ENCODE data around the gene DPM2. TPM values are rescaled to one million over a fixed set of nuclear protein-coding genes. Genes with fewer than 3 reads are reported as not detected.

DPM2 gene
- total RNA-seq, 4 donors from 2014 or later, result 8.8 to 18.0 (median 13.5) TPM

DNA sequence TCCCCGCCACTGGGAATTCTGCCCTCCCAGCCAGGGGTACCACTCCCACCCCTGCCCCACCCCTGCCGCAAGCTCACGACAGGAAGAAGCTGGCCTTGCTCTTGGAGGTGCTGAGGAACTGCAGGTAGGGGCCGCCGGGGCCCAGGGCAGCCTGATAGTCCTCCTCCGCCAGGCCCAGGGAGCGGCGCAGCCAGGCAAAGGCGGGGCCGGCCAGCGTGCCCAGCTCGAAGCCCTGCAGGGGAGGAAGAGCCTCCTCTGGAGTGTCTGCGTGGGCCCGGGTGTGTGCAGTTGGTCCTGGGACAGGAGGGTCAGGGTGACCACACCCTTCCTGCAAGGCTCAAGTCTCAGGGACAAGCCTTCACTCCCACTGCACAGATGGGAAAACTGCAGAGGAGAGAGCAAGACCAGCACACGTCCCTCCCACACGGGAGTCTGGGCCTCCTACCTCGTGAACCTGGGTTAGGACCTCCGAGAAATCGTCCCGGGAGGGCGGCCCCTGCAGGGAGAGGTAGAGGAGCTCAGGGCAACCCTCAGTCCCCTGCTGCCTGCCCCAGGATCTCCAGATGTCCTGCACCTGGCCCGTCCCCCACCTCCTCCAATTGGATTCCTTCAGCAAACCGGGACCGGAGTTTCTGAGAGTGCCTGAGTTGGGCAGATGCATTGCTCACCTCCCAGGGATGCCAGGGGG, 9.5 kb downstream of the DPM2 start:
- TF ChIP-seq, protein P1, sequence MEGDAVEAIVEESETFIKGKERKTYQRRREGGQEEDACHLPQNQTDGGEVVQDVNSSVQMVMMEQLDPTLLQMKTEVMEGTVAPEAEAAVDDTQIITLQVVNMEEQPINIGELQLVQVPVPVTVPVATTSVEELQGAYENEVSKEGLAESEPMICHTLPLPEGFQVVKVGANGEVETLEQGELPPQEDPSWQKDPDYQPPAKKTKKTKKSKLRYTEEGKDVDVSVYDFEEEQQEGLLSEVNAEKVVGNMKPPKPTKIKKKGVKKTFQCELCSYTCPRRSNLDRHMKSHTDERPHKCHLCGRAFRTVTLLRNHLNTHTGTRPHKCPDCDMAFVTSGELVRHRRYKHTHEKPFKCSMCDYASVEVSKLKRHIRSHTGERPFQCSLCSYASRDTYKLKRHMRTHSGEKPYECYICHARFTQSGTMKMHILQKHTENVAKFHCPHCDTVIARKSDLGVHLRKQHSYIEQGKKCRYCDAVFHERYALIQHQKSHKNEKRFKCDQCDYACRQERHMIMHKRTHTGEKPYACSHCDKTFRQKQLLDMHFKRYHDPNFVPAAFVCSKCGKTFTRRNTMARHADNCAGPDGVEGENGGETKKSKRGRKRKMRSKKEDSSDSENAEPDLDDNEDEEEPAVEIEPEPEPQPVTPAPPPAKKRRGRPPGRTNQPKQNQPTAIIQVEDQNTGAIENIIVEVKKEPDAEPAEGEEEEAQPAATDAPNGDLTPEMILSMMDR (IDR thresholded peaks at IDR 0.05), result no peak
- DNase-seq (ENCODE audit: low spot score) (no peak), ATAC-seq (ENCODE audit: low FRiP score) (no peak)

DNA sequence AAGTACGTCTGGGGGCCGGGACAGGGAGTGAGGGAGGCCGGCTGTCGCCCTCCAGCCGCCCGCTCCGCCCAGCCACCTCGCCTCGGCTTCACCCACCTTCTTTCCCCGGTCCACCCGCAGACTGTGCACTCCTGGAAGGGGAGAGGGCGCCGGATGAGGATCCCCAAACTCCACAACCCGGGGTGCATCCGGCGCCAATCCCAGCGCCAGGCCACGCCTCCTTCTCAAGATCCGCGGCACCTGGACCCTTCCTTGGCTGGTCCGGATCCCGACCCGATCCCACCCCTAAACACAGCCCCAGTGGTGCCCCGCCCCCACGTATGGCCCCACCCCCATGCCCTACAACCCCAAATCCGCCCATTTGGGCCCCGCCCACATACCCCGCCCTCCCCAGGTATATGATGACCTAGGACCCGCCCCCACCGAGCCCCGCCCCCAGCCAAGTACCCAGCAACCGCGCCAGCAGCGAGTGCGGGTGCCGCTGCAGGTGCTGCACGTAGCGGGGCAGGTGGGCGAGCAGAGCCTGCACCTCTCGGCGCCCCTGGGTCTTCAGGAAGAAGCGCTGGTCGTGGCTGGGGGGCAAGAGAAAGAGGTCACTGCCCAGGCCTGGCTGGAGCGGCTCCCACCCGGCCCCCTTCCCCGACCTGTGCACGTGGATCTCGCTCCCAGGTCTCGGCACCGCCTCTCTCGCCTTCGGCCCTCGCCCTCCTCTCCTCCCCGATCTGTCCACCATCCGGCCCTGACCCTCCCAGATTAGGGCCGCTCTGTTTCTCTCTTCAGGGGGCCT, 10.3 kb downstream of the DPM2 start:
- DNase-seq (ENCODE audit: low spot score), result no peak
- TF ChIP-seq, protein P1 (IDR thresholded peaks at IDR 0.05), result no peak
- no peak for ATAC-seq (ENCODE audit: low FRiP score)

DNA sequence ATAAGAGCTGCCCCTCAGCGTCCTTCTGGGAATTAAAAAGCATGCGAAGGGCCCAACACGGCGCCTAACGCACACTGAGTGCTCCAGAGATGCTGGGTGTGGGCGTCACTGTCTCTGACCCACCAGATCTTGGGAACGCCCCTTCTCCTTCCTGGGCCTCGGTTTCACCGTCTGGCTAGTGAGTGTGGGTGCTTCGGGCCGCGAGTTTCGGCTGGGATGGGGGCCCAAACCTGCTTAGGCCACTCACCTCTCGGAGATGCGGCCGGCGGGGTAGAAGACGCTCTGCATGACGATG, 10.8 kb downstream of the DPM2 start:
- TF ChIP-seq, protein P1 (IDR thresholded peaks at IDR 0.05), result no peak
- DNase-seq (ENCODE audit: low spot score) (no peak), ATAC-seq (ENCODE audit: low FRiP score) (no peak)

DNA sequence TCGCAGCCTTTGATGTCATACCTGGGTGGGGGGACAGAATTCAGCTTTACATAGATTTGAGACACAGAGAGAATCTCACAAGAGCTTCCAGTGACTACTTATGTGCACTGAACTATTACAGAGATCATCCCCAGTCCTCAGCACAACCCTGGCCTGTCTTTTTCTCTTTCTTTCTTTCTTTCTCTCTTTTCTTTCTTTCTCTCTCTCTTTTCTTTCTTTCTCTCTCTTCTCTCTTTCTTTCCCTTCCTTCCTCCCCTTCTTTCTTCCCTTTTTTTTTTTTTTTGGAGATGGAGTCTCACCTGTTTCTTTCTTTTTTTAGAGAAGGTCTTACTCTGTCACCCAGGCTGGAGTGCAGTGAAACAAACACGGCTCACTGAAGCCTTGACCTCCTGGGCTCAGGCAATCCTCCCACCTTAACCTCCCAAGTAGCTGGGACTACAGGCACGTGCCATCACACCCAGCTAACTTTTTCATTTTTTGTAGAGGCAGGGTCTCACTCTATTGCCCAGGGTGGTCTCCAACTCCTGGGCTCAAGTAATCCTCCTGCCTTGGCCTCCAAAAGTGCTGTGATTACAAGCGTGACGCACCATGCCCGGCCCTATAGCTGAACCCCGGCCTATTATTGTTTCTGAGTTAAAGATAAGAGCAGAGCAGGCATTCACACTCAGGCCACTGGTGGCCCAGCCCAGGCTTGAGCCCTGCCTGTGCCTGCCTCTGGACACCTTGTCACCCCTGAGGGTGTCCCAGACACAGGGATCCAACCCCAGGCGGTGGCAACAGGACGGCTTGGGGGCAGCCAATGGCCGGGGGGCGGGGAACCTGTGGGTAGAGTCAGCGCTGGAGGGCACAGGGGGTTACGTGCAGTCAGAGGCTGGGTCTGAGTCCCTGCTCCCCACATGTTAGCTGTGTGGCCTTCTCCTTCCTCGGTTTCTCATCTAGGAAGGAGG, 11.4 kb downstream of the DPM2 start:
- TF ChIP-seq, protein P1 (IDR thresholded peaks at IDR 0.05), result no peak
- DNase-seq (ENCODE audit: low spot score) (no peak), ATAC-seq (ENCODE audit: low FRiP score) (no peak)

DNA sequence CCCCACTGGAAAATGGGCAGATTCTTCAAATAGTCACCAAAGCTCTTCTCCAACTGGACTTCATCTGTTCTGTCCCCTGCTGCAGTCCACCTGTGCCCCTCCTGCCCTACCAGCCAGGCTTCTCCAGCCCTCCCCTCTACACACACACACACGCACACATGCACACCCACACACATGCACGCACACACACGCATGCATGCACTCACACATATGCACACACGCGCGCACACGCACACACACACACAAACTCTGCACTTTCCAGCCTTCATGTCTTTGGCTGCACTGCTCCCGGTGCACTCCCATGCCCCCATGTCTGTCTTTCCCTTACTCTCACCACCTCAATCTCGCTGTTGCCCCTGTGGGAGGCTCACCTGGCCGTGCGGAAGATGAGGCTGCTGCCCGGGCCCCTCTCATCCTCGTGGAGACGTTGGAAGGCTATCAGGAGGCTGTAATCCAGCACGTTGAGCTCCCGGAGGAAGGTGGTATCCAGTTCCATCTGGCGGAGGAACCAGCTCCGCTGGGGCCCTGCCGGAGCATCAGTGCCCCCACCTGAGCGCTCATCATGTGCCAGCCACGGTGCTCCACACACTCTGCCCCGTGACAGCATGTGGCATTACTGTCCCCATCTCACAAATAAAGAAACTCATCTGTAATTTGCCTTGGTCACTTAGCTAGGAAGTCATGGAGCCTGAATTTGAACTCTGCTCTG, 12.8 kb downstream of the DPM2 start:
- TF ChIP-seq, protein P1 (IDR thresholded peaks at IDR 0.05), result no peak
- DNase-seq (ENCODE audit: low spot score), result no peak
- ATAC-seq (ENCODE audit: low FRiP score), result no peak

DNA sequence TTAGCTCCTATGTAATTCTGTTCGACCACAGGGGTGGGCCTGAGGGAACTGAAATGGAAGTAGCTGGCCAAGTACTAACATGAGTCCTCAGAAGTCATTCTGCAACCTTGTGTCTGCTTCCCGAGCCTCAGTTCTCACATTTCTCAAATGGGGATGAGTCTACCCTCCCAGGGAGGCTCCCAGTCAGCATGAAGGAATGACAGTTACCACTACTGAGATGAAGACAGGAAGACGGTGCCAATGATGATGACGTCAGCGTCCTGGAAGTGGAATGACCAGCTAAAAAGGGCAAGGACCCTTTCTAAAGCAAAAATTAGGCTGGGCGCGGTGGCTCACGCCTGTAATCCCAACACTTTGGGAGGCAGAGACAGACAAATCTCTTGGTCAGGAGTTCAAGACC, 13.9 kb downstream of the DPM2 start:
- TF ChIP-seq, protein P1 (IDR thresholded peaks at IDR 0.05), result no peak
- ATAC-seq (ENCODE audit: low FRiP score), result no peak
- no peak for DNase-seq (ENCODE audit: low spot score)

Measured in omental fat pad (tissue), 4 donors.